Natural killer cell (primary cell): ENCODE measurements around the gene UST. TPM values are rescaled to one million over a fixed set of nuclear protein-coding genes. Genes with fewer than 3 reads are reported as not detected.
"Not testable (repeated sequence)": the region's sequence is repeated elsewhere in the genome, so short reads cannot be mapped to it uniquely, and the experiment has no call there.

Experiments used
- ATAC-seq, 3 donors: fragments of 150-1000 bp in 2 of 3; fragments of 200-7000 bp in 1 of 3; cut with Tn5 transposase; 1 replicate in 1 of 3; 2 replicates in 2 of 3; pipeline ENCODE4 v1.10.0; 2021; ENCODE audit warnings: mild to moderate bottlenecking in 2 of 3, moderate library complexity in 2 of 3
- DNase-seq, 2 donors: peaks; one replicate each; pipeline versions ENCODE4 v3.0.0 to v3.0.0-alpha.2; 2013 to 2021; ENCODE audit warnings: mixed read lengths in 1 of 2
- H3K27ac ChIP-seq: one replicate; pipeline ENCODE4 v1.5.1; 2013; ENCODE audit warnings: mild to moderate bottlenecking, low read length
- H3K27me3 ChIP-seq: one replicate; pipeline ENCODE4 v1.6.1; 2013; ENCODE audit warnings: low read length; ENCODE audit not compliant: control insufficient read depth, insufficient read depth
- H3K36me3 ChIP-seq: one replicate; pipeline ENCODE4 v1.6.1; 2013; ENCODE audit warnings: low read length; ENCODE audit not compliant: control insufficient read depth, insufficient read depth
- H3K4me1 ChIP-seq: one replicate; pipeline ENCODE4 v1.6.1; 2013; ENCODE audit warnings: low read length; ENCODE audit not compliant: control insufficient read depth, insufficient read depth
- H3K4me3 ChIP-seq: one replicate; pipeline ENCODE4 v1.5.1; 2013; ENCODE audit warnings: low read length
- H3K9me3 ChIP-seq: one replicate; pipeline ENCODE4 v1.6.1; 2013; ENCODE audit warnings: low read length; ENCODE audit not compliant: control insufficient read depth, insufficient read depth
- H3K27ac Mint-ChIP-seq, 2 donors: one replicate each; pipeline ENCODE4 v1.8.0; 2022; ENCODE audit warnings: mild to moderate bottlenecking in 2 of 2, mixed read lengths in 2 of 2, moderate library complexity in 1 of 2
- H3K27me3 Mint-ChIP-seq, 2 donors: one replicate each; pipeline ENCODE4 v1.8.0; 2022; ENCODE audit warnings: low read depth in 2 of 2, mixed read lengths in 2 of 2
- H3K36me3 Mint-ChIP-seq: one replicate; pipeline ENCODE4 v1.8.0; 2022; ENCODE audit warnings: mixed read lengths
- H3K4me1 Mint-ChIP-seq, 2 donors: one replicate each; pipeline ENCODE4 v1.8.0; 2022; ENCODE audit warnings: mixed read lengths in 2 of 2
- H3K4me3 Mint-ChIP-seq: one replicate; pipeline ENCODE4 v1.8.0; 2022; ENCODE audit warnings: mild to moderate bottlenecking, moderate library complexity, mixed read lengths
- H3K9me3 Mint-ChIP-seq, 2 donors: one replicate each; pipeline ENCODE4 v1.8.0; 2022; ENCODE audit warnings: mixed read lengths in 2 of 2
- CTCF ChIP-seq: fragments of 200-600 bp; IDR thresholded peaks from one replicate; pipeline ENCODE4 v1.8.0; 2022; ENCODE audit warnings: antibody characterized with exemption
- WGBS: methylation state at CpG from one replicate; pipeline ENCODE4 v1.1.7; 2013; ENCODE audit warnings: missing lambda C conversion rate; ENCODE audit not compliant: insufficient coverage; 5-methylcytosine and 5-hydroxymethylcytosine counted together
- intact Hi-C: fragments of 100-400 bp; cut with micrococcal nuclease; formaldehyde crosslinking; loops from one replicate; pipeline ENCODE4 v1.14.2; 2022
- total RNA-seq, 4 donors: library from RNA; stranded (reverse); fragments of 120-200 nt in 1 of 4; gene quantifications; one replicate each; pipeline versions ENCODE4 v1.2.3 to v1.2.4, GENCODE V29; 2013 to 2022

Gene UST
- total RNA-seq, 3 donors from 2014 or later (not counting 1 experiment from before 2014, with no cell fraction given): 6.3 to 11.9 (median 10.6) TPM

DNA sequence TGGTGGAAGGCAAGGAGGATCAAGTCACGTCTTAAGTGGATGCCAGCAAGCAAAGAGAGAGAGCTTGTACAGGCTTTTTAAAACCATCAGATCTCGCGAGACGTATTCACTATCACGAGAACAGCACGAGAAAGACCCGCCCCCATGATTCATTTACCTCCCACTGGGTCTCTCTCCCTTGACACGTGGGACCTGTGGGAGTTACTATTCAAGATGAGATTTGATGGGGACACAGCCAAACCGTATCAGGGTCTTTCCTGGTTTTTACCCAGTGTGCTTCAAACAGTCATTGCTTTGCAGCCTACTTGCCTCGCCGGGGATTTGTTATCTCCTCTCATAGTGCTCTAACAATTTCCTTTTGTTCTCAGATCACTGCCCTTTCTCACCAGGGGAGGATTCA lies 108.2 kb downstream of the UST start:
- 67% methylated on average over 11 of the region's 11 CpGs for WGBS
- peaks cover 7% of the 10 kb centered on the region for H3K4me1 ChIP-seq
- Mint-ChIP-seq H3K27me3 (no peaks in the 10 kb centered on the region), H3K4me1 (peaks cover 44 to 46% of the 10 kb centered on the region in 2 donors), H3K4me3 (no peak overlapping the region), H3K27ac (peak overlapping the region in 1 of 2 donors; percentile 18), H3K36me3 (no peaks in the 10 kb centered on the region), H3K9me3 (no peaks in the 10 kb centered on the region)
- H3K36me3 ChIP-seq: no peaks in the 10 kb centered on the region
- DNase-seq (no peak), ATAC-seq (no peak)
- no peak overlapping the region for H3K27ac ChIP-seq
- no peaks in the 10 kb centered on the region for H3K27me3 ChIP-seq
- intact Hi-C loops: no loop called here
- no peaks in the 10 kb centered on the region for H3K9me3 ChIP-seq
- TF ChIP-seq CTCF: no peak
- no peak overlapping the region for H3K4me3 ChIP-seq

GRCh38 chr6:148855744-148856143 lies 108.9 kb downstream of the UST start:
- Histone ChIP-seq H3K4me3 (no peak overlapping the region), H3K9me3 (no peaks in the 10 kb centered on the region), H3K4me1 (peaks cover 7% of the 10 kb centered on the region), H3K27me3 (no peaks in the 10 kb centered on the region), H3K27ac (no peak overlapping the region), H3K36me3 (no peaks in the 10 kb centered on the region)
- 87% methylated on average over 2 of the region's 7 CpGs for WGBS
- no peaks in the 10 kb centered on the region for H3K27me3 Mint-ChIP-seq
- ATAC-seq: no peak
- no peaks in the 10 kb centered on the region for H3K9me3 Mint-ChIP-seq
- no peak overlapping the region for H3K4me3 Mint-ChIP-seq
- no peak for DNase-seq
- no peak for TF ChIP-seq CTCF
- H3K36me3 Mint-ChIP-seq: no peaks in the 10 kb centered on the region
- intact Hi-C loops: no loop called here
- peaks cover 43% of the 10 kb centered on the region in 2 donors for H3K4me1 Mint-ChIP-seq
- no peak overlapping the region for H3K27ac Mint-ChIP-seq

- no peaks in the 10 kb centered on the region for H3K36me3 ChIP-seq
- DNase-seq (no peak), ATAC-seq (no peak)
- no peaks in the 10 kb centered on the region for H3K27me3 ChIP-seq
- no peaks in the 10 kb centered on the region for H3K9me3 ChIP-seq
- no peaks in the 10 kb centered on the region for H3K9me3 Mint-ChIP-seq
- H3K4me3 ChIP-seq: no peak overlapping the region
- intact Hi-C loops: no loop called here
- no peak overlapping the region for H3K27ac Mint-ChIP-seq
- 60% methylated on average over 3 of the region's 3 CpGs for WGBS
- H3K4me1 Mint-ChIP-seq: peaks cover 46 to 51% of the 10 kb centered on the region in 2 donors
- H3K27me3 Mint-ChIP-seq: no peaks in the 10 kb centered on the region
- H3K27ac ChIP-seq: no peak overlapping the region
- H3K4me3 Mint-ChIP-seq: peak overlapping the region; percentile 29
- peaks cover 7% of the 10 kb centered on the region for H3K4me1 ChIP-seq
- H3K36me3 Mint-ChIP-seq: no peaks in the 10 kb centered on the region
- TF ChIP-seq CTCF: no peak
These were observed 111.1 kb downstream of the UST start for GRCh38 chr6:148857798-148858390.

GRCh38 chr6:148864132-148864531 lies 117.3 kb downstream of the UST start:
- DNase-seq, H3K9me3 Mint-ChIP-seq, H3K36me3 Mint-ChIP-seq, H3K36me3 ChIP-seq, intact Hi-C loops, H3K9me3 ChIP-seq, H3K4me3 ChIP-seq, H3K4me3 Mint-ChIP-seq, H3K27ac ChIP-seq, ATAC-seq, H3K27me3 ChIP-seq, H3K27me3 Mint-ChIP-seq, H3K27ac Mint-ChIP-seq: not testable (repeated sequence)
- peaks cover 13% of the 10 kb centered on the region for H3K4me1 ChIP-seq
- H3K4me1 Mint-ChIP-seq: peaks cover 34 to 49% of the 10 kb centered on the region in 2 donors
- WGBS: 86% methylated on average over 15 of the region's 16 CpGs
